GM18526 (cell line): Measurements from ENCODE around the gene C1orf167.
A peak's percentile ranks its signal among the peaks of the same experiment; 100 is the strongest.

Experiments
- POLR2A ChIP-seq: IDR thresholded peaks from 3 replicates; pipeline ENCODE4 v1.6.1; 2011; ENCODE audit not compliant: insufficient read length; ENCODE audit errors: extremely low read depth

Gene C1orf167, protein sequence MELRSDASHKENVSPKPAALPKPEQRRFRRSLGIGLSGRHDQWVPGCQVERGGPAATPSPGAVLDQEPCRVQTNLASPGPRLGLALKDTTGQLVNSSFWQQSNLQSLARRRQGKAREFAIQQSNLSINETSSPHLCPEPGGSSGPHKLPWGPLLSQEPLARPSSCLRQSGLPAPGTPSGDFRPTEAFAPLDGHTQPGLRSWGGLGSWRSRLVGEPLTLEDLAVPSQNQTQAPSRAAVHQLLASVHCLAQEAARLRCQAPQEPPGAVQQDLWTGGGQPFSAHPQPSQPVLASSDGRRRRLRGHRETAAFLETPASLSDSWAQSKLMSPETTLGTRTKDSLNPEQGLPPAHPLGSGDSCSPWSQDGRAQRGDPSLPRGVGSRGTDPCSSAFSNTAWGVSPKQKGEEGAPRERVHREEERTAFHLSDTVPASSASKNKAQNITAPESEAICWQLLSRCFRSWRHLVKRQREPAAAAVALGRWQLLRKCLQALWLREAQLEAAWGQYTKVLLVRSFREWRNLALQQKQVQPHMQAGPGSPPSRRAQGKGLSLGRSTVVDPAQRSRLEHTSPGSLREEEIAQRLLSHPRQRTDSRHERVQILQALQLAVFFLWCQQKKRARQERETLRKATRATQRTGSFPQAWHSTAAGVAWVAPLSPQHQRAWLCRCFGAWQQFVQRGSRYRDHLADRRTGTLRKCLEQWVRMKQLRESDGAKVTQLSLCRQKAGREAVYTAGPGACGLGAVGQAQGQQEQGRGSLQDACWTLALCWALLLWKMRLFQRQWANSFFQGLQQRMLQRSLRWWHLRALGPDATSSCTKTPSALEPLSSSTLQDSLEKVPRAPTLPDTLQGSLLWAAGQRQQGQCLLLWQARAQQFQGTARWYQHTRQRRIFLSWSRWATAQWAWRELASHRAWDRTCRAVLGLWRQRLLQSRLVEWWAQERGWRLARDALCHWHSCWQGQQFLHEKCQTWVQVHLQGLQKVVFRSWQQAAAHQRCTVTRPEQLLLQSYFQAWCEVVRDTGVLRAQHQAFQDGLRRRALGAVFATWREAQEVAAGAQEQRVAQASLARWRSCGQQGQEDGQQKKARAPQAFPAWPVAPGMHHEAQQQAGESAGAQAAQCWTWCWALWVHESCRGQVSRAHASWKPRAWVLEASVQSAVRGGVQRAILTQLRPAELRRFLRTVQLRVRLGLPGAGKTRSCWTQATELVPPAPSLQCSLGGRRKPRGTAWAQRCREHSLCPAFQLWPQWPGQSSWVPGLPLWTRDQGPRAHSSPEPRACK (N-terminal part only)

DNA sequence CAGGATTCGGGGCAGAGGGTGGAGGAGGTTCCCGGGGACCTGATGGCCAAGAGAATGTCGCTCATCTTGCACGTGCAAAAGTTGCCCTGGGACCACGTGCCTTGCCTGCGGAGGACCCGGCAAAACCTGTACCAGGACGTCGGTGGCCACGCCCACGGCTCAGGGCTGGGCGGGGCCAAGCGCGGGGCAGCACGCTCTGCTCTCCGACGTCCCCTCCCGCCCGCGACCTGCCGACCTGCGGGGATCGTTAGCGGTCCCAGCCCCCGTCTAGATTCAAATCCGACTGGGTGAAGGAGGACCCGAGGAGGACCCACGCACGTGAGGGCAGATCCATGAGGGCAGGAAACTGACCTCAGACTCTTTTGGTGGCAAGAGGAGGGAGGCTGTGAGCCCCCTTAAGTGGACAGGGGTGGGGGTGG lies at the start of gene C1orf167:
Gene C1orf167, plus strand, starts transcription at position 206 of the 419 bp plus-strand sequence. CDS start 2,208 bp downstream, outside the sequence.
- TF ChIP-seq POLR2A = no peak

DNA sequence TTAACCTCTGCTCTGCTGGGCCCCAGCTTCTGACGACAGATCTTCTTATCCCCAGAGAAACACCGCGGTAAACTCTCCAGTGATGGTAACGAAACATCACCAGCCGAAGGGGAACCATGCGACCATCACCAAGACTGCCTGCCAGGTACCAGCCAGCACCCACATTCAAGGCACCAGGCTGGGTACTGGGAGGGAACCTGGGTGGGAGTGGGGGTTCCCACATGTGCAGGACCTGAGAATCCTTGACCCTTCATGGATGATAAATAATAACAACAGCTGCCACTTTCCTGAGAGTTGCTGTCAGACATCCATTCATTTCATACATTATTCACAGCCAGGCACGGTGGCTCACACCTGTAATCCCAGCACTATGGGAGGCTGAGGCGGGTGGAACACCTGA lies 49.7 kb upstream of the C1orf167 start:
- no peak for TF ChIP-seq POLR2A

DNA sequence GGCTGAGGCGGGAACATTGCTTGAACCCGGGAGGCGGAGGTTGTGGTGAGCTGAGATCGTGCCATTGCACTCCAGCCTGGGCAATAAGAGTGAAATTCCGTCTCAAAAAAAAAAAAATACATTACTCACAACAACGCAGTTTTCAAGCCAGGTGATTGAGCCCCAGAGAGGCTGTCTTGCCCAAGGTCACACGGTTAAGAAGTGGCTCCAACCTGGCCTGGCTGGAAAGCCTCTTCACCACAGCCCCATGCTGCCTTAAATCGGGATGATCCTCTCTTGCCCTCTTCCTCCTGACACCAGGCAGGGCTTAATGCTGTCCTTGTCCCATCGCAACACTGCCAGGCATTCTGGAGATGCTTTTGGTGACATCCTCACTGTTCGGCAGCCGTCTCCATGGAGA lies 48.9 kb upstream of the C1orf167 start:
- TF ChIP-seq POLR2A = no peak

DNA sequence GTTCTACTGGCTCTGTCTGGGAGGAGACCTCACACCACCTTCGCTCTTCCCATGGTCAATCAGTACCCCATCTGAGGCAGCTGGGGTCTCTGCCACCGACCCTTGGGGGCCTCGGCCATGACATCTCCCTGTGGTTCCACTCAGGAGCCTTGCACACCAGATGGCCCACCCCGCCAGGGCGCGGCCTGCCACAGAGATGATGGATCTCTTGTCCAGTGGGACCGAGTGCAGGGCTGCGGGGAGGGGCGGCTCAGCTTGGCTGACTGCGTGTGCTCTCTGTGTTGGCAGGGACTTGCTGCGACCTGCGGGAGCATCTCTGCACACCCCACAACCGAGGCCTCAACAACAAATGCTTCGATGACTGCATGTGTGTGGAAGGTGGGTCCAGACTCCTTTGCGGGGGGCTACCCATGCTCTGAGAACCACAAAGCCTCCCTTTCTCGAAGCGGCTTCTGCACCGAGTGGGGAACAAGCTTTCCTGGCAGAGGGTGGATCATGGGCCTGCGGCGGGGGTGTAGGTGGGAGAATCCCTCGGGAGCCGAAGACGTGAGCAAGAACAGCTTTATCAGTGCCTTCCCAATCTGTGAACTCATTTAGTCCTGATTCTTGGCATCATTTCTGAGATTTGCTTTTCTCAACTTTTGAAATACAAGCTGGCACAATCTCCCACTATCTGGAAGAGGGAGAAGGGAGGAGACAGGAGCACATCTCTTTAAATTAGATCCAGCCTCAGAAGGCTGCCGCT lies 47.0 kb upstream of the C1orf167 start:
- no peak for TF ChIP-seq POLR2A

DNA sequence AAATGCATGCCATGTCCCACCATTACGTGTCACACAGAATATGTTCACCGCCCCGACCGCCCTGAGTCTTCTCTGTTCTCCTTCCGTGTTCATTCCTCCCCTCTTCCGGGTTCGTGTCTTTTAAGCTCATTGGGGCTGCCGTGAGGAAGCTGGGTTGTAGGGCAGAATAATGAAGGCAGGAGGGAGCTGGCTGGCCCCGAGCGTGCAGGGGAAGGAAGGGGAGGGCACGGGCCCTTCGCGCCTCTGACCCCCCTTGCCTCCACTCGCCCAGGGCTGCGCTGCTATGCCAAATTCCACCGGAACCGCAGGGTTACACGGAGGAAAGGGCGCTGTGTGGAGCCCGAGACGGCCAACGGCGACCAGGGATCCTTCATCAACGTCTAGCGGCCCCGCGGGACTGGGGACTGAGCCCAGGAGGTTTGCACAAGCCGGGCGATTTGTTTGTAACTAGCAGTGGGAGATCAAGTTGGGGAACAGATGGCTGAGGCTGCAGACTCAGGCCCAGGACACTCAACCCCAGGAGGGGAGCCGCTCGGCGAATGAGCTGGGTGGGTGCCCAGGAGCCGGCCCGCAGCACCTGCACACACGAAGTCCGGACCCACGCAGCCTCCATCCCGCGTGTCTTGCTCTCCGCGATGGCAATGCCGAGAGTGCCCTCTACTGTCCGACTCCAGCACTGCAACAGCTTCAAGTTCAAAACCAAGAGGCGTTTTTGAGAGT lies 42.5 kb upstream of the C1orf167 start:
- TF ChIP-seq POLR2A = peak; percentile 44

DNA sequence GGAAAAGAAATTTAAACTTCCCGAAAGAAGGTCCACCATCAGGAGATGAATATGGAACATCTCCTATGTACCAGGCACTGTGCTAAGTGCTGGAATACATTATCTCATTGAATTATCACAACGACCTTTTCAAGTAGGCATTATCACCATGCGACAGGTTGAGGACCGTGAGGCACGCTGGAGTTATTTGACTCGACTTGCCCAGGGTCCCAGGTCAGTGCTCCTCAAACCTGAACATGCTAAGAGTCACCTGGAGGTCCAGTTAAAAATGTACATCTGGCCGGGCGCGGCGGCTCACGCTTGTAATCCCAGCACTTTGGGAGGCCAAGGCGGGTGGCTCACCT lies 42.0 kb upstream of the C1orf167 start:
- no peak for TF ChIP-seq POLR2A

DNA sequence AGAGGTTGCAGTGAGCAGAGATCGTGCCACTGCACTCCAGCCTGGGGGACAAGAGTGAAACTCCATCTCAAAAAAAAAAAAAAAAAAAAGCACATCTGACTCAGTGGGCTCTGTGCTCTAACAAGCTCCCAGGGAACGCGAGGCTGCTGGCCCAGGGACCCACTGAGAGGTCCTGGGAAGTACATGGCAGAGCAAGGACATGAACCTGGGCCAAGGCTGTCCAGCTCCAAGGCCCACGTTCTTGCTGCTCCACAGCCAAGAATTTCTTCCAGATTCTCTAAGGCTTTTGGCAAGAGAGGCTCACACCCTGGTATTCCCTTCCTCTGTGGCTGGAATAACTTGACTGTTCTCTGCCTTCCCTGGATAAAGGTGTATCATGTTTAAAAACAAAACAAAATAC lies 41.5 kb upstream of the C1orf167 start:
- no peak for TF ChIP-seq POLR2A

DNA sequence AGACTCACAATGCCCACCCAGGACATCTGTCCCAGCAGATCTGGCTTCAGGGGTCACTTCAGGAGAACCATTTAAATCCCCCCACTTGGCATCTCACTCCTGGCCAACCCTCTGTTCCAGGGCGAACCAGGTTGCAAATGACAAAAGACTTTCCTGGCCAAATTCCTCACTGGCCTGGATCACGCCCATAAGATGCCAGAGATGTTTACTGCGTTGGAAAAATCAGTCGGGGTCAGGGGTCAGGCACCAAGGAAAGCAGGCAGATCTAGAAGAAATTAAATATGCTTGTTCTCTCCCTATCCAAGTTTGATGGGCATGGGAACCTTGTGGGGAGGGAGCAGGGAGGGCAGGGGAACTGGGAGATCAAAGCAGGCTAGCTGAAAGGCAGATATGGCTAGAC lies 40.7 kb upstream of the C1orf167 start:
- TF ChIP-seq POLR2A = no peak

DNA sequence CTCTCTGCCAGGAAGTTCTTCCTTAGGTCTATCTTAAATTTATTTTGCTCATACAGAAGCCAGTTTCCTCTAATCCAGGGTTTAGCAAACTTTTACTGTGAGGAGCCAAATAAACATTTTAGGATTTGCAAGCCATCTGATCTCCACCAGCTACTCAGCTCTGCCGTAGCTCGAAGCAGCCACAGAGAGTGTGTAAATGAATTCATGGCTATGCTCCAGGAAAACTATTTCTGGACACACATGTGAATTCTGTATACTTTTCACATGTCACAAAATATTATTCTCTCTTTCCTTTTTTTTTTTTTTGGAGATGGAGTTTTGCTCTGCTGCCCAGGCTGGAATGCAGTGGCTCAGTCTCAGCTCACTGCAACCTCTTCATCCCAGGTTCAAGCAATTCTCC lies 39.5 kb upstream of the C1orf167 start:
- no peak for TF ChIP-seq POLR2A

DNA sequence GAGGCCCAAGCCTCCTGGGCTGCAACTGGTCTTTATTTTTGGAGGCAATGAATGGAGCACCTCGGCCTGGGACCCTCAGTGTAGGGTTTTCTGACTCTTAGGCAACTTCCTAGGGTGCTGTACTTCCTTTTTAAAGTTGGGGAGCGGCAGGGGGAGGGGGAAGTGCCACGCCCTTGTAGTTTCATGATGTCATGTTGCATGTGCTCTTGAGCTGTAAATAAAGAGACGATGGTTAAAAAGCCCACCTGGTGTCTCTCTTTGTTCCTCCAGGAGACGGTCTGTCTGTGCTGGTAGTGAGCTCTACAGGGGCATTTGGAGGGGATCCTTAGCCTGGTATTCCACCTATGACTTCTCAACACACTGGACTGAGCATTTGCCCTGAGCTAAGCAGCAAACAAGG lies 36.4 kb upstream of the C1orf167 start:
- no peak for TF ChIP-seq POLR2A

DNA sequence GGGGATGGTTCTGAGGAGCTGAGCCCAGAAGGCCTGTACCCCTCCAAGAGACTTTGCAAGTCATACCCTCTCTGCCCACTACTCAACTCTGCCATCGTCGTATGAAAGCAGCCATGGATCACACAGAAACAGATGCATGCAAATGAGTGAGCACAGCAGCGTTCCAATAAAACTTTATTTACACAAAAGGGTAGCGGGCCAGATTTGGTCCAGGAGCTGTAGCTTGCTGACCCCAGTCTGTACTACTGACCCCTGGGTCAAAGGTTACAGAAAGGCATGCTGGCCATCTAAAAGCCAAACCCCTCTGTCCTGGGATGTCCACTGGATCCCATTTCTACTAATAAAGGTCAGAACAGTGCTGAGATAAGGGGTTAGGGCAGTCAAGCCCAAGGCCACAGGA lies 34.9 kb upstream of the C1orf167 start:
- no peak for TF ChIP-seq POLR2A

DNA sequence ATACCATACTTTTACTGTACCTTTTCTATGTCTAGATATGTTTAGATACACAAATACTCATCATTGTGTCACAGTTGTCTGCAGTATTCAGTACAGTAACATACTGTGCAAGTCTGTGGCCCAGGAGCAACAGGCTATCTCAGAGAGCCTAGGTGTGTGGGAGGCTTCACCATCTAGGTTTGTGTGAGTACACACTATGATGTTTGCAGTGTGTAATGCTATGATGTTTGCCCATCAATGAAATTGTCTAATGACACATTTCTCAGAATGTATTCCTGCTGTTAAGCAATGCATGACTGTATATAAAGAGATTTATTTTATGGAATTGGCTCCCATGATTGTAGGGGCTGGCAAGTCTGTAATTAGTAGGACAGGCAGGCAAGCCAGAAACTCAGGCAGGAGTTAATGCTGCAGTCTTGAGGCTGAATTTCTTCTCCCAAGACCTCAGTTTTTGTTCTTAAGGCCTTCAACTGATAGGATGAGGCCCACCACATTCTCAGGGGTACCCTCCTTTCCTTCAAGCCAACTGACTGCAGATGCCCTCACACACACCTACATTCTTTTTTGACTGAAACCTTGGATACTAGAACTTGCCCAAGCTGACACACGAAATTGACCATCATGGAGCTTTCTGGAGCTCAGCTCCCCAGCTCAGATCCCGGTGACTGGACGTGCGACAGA lies 33.7 kb upstream of the C1orf167 start:
- TF ChIP-seq POLR2A = no peak

DNA sequence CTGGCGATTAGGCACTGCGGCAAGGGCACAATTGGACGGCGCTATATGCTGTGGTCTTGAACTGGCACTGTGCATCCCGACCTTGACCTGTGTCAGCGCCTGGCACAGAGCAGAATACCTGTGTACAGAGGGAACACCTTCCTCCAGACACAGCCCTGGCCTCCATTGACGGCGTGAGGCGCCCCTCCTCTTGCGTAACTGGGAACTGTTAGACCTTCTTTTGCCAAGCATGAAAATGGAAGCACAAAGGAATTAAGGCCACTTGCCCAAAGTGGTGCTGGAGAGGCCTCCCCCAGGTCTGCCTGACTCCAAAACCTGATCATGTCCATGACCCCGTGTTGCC lies 32.9 kb upstream of the C1orf167 start:
- TF ChIP-seq POLR2A = no peak

DNA sequence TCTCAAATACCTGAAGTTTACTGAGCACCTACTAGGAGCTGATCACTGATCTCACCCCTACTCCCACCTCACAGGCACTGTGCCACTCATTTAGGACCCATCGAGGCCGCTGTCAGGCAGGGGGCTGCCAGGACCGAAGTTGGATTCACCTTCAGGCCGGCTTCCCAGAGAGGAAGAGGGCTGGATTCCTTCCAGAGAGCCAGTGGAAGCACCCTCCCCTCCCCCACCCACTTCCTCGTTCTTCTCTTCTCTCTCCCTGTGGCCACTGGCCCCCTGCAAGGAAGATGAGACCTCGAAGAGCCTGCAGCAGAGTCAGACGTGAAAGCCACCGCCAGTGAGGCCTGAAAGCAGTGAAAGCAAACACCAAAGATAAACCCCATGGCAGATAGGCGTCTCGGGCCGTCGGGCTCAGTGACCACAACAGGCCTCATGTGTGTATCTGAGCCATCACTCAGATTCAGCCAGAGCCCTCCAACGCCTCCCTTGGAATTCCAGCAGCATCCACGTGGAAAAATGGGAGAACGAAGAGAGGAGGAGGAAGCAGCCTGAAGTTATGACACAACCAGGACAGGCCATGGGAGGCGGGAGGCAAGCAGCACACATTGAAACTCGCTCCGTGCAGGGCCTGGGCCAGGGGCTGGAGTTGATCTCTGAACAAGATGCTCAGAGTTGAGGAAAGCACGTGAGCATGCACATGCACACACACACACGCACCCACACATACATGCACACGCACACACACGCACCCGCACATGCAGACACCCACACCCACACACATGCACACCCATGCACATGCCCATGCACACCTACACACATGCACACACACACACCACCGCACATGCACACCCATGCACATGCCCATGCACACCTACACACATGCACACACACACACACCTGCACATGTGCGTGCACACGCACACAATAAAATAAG lies 32.2 kb upstream of the C1orf167 start:
- TF ChIP-seq POLR2A = no peak
